Fibroblast of skin of abdomen (primary cell): ENCODE results near the gene NOC2L.
A peak's percentile ranks its signal among the peaks of the same experiment; 100 is the strongest.

Source experiments
- DNase-seq: peaks from one replicate; pipeline ENCODE4 v3.0.0-alpha.2; 2013

The NOC2L gene

DNA sequence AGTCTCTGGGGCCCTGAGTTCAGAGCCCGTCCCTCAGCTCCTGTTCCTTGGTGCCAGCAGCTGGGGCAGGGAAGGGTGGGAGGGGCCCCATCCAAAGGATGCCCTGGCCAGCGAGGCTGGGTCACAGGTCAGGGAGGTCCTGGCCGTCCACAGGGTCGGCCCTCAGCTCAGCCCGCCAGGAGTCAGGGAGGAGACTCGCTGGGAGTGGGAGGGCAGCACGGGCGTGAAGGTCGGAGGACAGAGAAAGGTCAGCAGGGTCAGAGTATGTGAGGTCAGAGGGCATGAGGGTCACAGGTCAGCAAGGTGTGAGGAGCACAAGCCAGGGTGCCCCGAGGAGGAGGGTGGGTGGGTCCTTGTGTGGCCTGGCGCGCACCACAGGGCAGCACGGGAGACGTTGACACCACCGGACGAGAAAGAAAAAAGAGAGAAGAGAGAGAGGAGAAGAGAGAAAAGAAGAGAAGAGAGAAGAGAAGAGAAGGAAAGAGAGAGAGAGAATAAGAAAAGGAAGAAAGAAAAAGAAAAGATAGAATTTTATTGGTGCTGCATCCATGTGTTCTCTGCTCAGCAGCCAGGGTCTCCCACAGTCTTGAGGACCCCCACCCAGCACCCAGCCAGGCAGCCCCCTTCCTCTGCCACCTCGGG is 15.8 kb upstream of the NOC2L start:
- DNase-seq, result no peak

DNA sequence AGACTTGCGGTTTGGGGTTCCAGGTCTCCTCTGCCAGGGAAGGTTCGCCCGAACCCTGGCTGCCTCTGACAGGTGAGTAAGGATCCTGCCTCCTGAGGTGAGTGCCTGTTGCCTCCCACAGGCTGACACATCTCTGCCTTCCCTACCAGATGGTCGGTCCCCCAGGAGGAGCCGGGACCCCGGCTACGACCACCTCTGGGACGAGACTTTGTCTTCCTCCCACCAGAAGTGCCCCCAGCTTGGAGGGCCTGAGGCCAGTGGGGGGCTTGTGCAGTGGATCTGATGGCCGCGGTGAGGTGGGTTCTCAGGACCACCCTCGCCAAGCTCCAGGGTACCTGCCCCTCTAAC is 15.2 kb upstream of the NOC2L start:
- DNase-seq, result no peak

DNA sequence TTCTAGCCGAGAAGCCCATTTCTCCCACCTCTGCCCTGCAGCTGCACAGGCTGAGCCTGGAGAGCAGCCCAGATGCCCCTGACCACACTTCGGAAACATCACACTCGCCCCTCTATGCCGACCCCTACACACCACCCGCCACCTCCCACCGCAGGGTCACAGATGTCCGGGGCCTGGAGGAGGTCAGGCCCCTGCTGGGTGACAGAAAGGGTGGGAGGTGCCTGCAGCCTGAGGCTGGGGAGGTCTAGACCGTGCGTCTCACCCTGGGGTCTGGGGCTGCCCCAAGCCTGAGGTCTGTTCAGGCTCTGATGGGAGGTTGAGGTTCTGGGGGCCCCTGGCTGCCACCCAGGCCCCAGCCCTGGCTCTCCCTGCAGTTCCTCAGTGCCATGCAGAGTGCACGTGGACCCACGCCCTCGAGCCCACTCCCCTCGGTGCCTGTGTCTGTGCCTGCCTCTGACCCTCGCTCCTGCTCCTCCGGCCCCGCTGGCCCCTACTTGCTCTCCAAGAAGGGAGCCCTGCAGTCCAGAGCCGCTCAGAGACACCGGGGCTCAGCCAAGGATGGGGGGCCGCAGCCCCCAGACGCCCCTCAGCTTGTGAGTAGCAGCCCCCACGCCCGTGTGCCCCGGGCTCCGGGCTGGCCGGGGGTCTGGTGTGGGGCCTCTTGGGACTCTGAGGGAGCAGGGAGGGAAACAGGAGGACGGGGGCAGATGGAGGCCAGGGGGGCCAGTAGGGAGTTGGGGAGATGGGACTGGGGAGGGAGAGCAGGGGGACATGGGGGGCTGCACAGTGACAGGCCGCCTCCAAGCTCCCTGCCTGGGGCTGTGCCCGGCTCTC is 14.6 kb upstream of the NOC2L start:
- no peak for DNase-seq

DNA sequence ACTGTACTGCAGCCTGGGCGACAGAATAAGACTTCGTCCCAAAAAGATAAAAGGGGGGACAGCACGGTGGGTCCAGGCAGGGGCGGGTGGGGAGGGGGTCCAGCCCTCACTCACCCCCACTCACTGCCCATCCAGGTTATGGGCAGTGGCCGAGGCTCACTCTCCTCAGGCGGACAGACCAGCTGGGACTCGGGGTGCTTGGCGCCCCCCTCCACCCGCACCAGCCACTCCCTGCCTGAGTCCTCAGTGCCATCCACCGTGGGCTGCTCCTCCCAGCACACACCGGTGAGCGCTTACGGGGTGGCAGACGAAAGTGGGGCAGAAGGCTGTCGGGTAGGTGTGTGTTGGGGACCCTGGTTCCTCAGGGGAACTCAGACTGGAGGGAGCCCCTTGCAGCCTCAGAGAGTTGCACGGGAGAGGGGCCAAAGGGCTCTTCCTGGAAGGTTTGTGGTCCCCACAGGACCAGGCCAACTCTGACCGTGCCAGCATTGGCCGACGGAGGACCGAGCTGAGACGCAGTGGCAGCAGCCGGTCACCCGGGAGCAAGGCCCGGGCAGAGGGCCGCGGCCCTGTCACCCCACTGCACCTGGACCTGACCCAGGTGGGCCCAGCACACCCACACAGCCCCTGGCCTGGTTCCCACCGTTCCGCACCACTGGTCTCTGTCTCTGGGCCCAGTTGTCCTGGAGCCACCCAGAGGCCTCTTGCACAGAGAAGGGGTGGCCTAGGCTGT is 13.8 kb upstream of the NOC2L start:
- DNase-seq, result no peak

DNA sequence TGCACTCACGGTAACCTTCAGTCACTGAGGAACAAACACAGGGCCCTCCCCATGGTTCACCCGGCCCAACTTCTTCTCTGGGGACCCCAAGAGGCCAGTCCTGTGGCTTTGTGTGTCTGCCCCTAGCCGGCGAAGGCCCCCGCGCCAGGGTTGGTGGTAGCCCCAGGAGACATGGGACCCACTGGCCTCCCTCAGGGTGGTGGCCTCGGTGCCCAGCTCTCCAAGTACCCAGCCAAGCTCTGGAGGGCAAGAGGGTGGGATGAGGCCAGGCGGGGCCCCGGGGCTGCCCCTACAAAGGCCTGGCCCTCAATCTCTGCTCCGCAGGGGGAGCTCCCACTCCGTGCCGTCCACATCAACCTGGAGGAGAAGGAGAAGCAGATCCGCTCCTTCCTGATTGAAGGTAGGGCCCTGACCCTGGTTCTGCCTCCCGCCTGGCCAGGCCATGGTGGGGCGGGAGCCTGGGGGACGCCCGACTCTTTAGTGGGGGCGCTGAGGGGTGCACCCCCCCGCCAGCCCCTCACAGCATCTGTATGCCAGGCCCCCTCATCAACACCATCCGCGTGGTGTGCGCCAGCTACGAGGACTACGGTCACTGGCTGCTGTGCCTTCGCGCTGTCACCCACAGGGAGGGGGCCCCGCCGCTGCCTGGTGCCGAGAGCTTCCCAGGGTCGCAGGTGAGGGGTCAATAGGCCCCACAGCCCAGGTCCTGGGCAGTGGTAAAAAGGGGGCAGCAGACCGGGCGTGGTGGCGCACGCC is 12.9 kb upstream of the NOC2L start:
- no peak for DNase-seq

DNA sequence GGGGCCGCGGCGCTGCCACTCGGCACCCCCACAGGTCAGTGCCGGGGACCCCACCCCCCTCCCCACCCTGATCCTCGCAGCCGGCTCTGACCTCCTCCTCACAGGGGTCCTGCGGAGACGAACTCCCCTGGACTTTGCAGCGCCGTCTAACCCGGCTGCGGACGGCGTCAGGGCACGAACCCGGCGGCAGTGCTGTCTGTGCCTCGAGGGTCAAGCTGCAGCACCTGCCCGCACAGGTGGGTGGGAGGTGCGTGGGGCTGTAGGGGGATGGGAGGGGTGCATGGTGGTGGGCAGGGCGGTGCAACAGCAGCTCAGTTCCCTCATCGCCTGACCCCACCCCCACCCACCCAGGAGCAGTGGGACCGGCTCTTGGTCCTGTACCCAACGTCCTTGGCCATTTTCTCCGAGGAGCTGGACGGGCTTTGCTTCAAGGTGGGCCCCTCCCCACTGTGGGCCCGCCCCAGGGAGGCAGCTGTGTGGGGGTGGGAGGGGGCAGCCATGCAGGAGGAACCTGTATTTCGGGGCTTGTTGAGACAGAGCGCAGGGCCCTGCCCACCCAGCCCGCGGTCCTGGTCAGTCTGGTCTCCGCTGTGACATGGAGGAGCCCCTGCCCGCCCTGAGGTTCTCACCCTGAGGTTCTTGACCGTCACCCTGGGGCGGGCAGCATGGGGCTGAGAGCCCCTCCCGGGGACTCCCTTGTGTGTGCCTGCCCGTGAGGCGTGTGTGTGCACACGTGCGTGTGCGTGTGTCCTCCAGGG is 12.1 kb upstream of the NOC2L start:
- DNase-seq, result no peak

DNA sequence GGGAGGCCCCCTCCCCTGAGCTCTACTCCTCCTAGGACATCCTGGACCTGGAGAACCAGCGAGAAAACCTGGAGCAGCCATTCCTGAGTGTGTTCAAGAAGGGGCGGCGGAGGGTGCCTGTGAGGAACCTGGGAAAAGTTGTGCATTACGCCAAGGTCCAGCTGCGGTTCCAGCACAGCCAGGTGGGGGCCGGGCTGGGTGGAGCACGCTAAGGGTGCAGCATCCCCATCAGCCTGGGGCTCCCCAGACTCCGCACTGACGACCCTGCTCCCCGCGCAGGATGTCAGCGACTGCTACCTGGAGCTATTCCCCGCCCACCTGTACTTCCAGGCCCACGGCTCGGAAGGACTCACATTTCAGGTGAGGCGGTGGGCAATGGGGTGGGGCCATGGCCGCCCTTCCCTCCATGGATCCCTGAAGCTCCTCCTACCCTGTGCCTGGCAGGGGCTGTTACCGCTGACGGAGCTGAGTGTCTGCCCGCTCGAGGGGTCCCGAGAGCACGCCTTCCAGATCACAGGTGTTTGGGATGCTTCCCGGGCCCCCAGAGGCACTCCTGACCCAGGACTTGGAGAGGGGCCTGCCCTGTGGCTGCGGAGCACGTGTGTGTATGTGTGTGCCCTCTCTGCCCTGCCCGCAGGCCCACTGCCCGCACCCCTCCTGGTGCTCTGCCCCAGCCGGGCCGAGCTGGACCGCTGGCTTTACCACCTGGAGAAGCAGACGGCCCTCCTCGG is 11.4 kb upstream of the NOC2L start:
- DNase-seq, result no peak

DNA sequence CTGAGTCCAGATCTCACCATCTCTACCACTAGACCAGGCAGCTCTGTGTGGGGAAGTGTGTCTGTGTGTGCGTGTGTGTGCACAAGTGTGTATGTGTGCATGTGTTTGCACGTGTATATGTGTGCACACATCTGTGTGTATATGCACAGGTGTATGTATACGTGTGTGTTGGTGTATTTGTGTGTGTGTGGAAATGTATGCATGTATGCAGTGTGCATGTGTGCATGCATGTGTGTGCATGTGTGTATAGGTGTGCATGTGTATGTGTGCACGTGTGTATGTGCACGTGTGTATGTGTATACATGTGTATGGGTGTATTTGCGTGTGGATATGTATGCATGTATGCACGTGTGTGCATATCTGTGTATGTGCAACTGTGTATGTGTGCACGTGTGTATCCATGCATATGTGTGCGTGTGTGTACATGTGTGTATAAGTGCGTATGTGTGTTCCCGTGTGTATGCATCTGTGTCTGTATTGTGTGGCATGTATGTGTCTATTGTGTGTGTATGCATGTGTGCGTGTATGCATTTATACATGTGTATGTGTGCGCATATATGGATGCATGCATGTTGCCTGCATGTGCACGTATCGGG is 10.3 kb upstream of the NOC2L start:
- DNase-seq, result no peak

DNA sequence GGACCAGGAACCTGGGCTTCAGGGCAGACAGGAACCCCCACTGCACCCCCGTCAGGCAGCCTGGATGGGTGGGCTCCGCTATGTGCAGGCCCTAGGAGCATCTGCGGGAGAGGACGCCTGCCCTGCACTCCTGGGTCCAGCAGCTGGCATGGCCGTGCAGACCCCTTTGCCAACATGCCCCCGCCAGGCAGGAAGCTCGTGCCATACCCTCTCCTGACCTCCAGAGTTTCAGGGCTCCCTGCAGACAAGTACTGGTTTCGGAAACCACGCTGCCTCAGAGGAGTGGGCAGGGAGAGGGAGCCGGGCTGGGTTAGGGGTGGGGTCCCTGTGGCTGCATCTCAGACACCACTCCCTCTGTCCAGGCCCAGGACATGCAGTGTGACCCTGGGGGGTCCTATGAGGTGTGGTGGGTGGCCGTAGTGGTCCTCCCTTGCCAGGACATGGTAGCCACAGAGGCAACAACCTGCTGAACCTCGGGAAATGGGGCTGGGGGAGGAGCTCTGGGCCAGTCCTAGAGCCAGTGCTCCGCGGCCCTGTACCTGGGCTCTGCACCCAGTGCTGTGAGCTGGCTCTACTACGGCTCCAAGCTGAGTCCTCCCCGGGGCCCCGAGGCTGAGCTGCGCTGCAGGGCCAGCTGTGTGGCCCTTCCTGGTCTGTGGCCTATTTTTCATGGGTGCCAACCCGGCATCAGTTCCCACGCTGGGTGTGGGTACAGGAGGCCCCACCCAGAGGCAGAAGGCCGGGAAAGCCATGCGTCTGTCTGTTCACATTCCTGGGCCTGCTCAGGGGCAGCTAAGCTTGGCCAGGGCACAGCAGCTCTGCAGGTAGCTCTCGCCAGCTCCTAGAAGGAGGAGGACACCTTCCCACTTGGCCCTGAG is 8.6 kb upstream of the NOC2L start:
- DNase-seq, result no peak

DNA sequence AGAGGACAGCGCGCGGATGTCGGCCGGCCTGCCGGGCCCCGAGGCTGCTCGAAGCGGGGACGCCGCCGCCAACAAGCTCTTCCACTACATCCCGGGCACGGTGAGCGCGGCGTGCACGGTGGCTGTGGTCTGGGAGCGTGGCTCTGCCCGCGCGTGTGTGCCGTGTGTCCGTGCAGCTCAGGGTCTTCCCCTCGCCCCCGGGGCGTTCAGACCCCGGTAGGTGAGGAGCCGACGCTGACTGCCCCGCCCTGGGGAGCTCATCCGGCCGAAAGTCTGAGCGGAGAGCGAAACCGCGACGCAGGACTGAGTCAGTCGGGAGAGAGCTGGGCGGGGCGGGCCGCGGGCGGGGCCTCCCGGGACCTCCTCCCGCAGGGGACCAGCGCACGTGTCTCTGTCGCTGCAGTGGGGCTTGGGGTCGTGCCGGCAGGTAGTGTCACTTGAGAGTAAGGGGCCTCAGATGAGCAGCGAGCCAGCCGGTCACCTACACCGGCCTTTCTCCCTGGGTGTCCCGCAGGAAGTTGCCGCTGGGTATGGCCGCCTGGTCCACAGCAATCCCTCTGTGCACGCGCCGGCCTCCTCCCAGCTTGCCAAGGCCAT is 7.7 kb upstream of the NOC2L start:
- peak; percentile 60 for DNase-seq

DNA sequence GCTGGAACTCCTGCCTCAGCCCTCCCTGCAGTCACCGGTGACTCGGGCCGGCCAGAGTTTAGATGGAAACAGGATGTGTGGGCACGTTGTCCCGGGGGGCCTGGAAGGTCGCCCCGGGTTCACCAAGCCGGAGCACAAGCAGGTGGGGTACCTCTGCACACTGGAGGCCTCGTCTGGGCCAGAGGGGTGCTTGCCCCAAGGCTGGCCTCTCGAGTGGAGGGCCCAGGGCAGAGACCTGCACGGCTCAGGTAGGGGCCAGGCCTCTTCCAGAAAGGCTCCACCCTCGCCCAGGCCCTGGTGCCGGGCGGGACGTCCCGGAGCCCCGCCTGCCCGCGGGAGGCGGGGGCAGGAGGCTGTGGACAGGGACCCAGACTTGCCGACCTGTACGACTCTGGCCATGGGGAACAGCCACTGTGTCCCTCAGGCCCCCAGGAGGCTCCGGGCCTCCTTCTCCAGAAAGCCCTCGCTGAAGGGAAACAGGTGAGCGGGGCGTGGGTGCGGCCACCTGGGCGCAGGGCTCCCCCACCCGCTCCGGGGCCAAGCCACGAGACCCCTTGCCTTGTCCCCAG is 7.2 kb upstream of the NOC2L start, which contains the start of gene PLEKHN1:
PLEKHN1 (plus strand) TSS at position 348 of the 569 bp plus-strand sequence; CDS start at position 398, 50 bp downstream.
- no peak for DNase-seq

DNA sequence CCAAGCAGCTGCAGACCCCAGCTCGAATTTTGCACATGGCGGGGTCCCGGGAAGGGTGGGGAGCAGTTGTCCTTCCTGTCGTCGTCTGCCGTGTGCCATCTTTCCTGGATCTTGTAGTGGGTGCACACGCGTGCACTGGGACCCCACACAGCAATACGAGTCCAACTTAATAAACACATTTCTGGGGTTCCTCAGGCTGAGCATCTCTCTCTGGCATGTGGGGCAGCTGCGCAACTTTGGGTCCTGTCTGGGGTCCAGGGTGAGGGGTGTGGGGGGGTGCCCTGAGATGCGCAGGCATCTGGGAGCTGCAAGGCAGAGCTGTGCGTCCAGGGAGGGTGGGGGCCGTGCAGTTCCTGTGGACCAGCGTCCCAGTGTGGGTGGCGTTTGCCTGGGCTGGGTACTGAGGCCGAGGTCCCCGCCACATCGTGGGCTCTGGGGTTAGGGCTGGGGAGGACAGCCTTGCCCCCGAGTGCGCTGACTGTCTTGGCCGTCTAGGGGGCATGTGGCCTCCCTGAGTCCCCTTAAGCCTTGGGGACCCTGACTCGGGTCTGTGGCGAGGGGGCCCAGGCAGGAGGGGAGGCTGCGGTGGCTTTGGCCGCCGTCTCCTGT is 6.6 kb upstream of the NOC2L start:
- no peak for DNase-seq

DNA sequence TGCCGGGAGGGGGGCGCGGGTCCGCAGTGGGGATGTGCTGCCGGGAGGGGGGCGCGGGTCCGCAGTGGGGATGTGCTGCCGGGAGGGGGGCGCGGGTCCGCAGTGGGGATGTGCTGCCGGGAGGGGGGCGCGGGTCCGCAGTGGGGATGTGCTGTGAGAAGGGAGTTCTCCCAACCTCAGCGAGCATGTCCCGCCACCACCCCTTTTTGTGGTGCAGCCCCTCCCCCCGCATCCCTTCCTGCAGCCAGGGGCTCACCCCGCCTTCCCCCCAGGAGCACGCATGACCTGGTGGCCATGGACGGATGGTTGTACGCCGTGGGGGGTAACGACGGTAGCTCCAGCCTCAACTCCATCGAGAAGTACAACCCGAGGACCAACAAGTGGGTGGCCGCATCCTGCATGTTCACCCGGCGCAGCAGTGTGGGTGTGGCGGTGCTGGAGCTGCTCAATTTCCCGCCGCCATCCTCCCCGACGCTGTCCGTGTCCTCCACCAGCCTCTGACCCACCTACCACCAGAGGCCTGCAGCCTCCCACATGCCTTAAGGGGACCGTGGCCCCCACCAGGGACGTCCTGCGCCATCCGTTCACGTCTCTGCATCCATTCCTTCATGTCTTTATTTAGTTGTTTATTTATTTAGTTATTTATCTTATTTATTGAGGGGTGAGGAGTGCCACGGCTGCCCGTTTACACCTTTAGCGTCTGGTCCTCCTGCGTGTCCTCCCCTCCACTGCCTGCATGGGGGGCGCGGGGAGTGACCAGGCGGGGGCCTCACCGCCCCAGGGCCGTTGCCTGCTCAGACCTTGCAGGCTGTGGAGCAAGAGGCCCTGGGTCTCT is 5.9 kb upstream of the NOC2L start:
- DNase-seq, result no peak

DNA sequence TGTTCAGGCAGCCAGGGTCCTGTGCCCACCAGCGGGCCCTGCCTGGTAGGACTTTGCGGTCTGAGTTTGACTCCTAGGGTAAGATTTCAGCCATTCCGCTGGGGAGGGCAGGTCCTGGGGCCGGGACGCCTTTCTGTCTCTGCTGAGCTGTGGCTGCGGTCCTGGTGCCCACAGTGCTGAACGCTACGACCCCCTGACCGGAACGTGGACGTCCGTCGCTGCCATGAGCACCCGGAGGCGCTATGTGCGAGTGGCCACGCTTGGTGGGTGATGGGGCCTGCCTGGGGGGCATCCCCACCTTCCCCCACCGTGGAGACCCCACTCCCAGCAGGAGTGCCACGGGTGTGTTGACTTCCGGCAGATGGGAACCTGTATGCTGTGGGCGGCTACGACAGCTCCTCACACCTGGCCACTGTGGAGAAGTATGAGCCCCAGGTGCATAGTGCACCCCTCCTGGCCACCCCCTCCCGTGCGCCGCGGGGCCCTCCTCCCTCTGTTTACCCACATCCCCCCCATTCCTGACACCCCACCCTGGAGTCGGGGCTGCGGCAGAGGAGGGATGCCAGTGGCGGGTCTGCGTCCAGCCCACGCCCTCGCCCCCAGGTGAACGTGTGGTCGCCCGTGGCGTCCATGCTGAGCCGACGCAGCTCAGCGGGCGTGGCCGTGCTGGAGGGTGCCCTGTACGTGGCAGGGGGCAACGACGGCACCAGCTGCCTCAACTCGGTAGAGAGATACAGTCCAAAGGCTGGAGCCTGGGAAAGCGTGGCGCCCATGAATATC is 4.9 kb upstream of the NOC2L start:
- no peak for DNase-seq

DNA sequence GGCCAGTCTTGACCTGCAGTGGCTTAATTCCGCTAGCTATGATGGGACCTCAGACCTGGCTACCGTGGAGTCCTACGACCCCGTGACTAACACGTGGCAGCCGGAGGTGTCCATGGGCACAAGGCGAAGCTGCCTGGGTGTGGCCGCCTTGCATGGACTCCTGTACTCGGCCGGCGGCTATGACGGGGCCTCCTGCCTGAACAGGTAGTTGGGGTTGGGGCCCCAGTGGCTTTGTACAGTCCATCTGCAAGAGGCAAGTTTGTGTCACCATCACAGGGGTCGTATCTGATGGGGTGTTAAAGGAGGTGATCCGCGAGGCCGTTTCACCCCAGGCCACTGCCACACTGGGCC is 4.2 kb upstream of the NOC2L start:
- DNase-seq, result no peak

DNA sequence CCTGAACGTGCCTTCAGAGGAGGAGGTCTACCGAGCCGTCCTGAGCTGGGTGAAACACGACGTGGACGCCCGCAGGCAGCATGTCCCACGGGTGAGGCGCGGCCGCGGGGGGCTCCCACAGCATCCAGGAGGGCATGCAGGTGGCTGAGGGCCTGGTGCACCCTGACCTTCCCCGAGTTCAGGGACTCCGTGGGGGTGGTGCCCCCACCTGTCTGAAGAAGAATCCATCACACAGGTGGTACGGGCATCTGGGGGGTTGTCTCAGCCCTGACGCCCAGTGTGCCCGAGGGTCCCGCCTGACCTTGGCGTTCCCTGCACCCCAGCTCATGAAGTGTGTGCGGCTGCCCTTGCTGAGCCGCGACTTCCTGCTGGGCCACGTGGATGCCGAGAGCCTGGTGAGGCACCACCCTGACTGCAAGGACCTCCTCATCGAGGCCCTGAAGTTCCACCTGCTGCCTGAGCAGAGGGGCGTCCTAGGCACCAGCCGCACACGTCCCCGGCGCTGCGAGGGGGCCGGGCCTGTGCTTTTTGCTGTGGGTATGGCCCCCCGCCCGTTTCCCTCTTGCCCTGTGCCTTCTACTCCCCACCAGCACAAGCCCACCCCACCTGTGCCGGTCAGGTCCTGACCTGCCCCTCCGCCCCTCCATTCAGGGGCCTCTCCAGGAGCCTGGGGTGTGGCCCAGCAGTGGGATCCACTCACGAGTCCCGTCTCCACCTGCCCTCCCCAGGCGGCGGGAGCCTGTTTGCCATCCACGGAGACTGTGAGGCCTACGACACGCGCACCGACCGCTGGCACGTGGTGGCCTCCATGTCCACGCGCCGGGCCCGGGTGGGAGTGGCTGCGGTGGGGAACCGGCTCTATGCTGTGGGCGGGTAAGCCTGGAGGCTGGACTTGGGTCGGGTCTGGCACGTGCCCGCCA is 3.6 kb upstream of the NOC2L start:
- DNase-seq, result no peak
